Lung (tissue), 12 donors: Measurements from ENCODE around the gene ASCL2. TPM values are rescaled to one million over a fixed set of nuclear protein-coding genes. Genes with fewer than 3 reads are reported as not detected.

ENCODE experiments used
- ATAC-seq: fragments of 200-7000 bp; cut with Tn5 transposase; one replicate; pipeline ENCODE4 v1.9.1; 2020; ENCODE audit warnings: moderate number of reproducible peaks; ENCODE audit not compliant: insufficient read depth, low FRiP score
- DNase-seq, 3 donors: peaks; one replicate each; pipeline ENCODE4 v3.0.0-alpha.2; 2013 to 2017
- H3K27ac ChIP-seq, 2 donors: one replicate each; pipeline ENCODE4 v1.5.1; 2013; ENCODE audit warnings: mild to moderate bottlenecking in 2 of 2, moderate library complexity in 2 of 2, control low read depth in 1 of 2, inconsistent platforms in 1 of 2, low read depth in 1 of 2, low read length in 1 of 2
- H3K27me3 ChIP-seq, 3 donors: one replicate each; pipeline ENCODE4 v1.5.1; 2013; ENCODE audit warnings: low read length in 2 of 3; ENCODE audit not compliant: control insufficient read depth in 3 of 3, insufficient read depth in 3 of 3
- H3K36me3 ChIP-seq, 4 donors: one replicate each; pipeline ENCODE4 v1.5.1; 2013; ENCODE audit warnings: low read length in 4 of 4, mild to moderate bottlenecking in 1 of 4, moderate library complexity in 1 of 4; ENCODE audit not compliant: control insufficient read depth in 4 of 4, insufficient read depth in 4 of 4
- H3K4me1 ChIP-seq, 5 donors: one replicate each; pipeline ENCODE4 v1.5.1; 2013; ENCODE audit warnings: low read length in 5 of 5, mild to moderate bottlenecking in 2 of 5, moderate library complexity in 1 of 5; ENCODE audit not compliant: control insufficient read depth in 5 of 5, insufficient read depth in 5 of 5
- H3K4me3 ChIP-seq: one replicate; pipeline ENCODE4 v1.5.1; 2013; ENCODE audit warnings: mild to moderate bottlenecking, control low read depth, moderate library complexity
- H3K9ac ChIP-seq, 2 donors: one replicate each; pipeline ENCODE4 v1.5.1; 2013; ENCODE audit warnings: low read length in 2 of 2, control low read depth in 1 of 2; ENCODE audit not compliant: insufficient read depth in 1 of 2
- H3K9me3 ChIP-seq, 4 donors: one replicate each; pipeline ENCODE4 v1.5.1; 2013; ENCODE audit warnings: low read length in 3 of 4, mild to moderate bottlenecking in 1 of 4, moderate library complexity in 1 of 4; ENCODE audit not compliant: control insufficient read depth in 4 of 4, insufficient read depth in 3 of 4
- CTCF ChIP-seq: IDR thresholded peaks from 2 replicates; pipeline ENCODE4 v1.5.1; 2012; ENCODE audit warnings: mild to moderate bottlenecking; ENCODE audit errors: control extremely low read depth, extremely low read depth
- WGBS, 2 donors: extraction: QIAGEN DNeasy Blood & Tissue Kit; methylation state at CpG; one replicate each; pipeline ENCODE4 v1.1.7; 2013; 5-methylcytosine and 5-hydroxymethylcytosine counted together
- polyA plus RNA-seq, 2 donors: library from polyadenylated mRNA; stranded (reverse); fragments of 200-250 nt; gene quantifications; one replicate each; pipeline ENCODE4 v1.2.1, GENCODE V29; 2013
- total RNA-seq, 2 donors: library from RNA; depleted of rRNA in 1 of 2; stranded (reverse); fragments of >200 nt in 1 of 2; gene quantifications; one replicate each; pipeline ENCODE4 v1.2.1, GENCODE V29; 2014 to 2021
- donor health status: control.
- donor health status: control.
- donor health status: Bipolar disorder and iron deficiency.
- donor health status: healthy.
- donor health status: DM: yes; HTN: yes; CAD: no.

ASCL2 gene
- total and polyA plus RNA-seq, 4 donors, result 0.94 to 2.4 (median 2.2) TPM; not detected in 1

GRCh38 chr11:2259897-2260451 lies 10.4 kb downstream of the ASCL2 start:
- WGBS, 2 donors, result 77 to 80% methylated on average over 11 to 12 of the region's 12 CpGs
- no peak for ATAC-seq

GRCh38 chr11:2259466-2259830 lies 10.9 kb downstream of the ASCL2 start:
- H3K9me3 ChIP-seq, result no peaks in the 10 kb centered on the region
- no peaks in the 10 kb centered on the region for H3K27me3 ChIP-seq
- H3K36me3 ChIP-seq, result no peaks in the 10 kb centered on the region
- TF ChIP-seq CTCF, result no peak
- H3K4me3 ChIP-seq, result no peak overlapping the region
- 85 to 89% methylated on average over 8 of the region's 8 CpGs for WGBS, 2 donors
- no peak overlapping the region for H3K27ac ChIP-seq
- no peak overlapping the region for H3K9ac ChIP-seq
- DNase-seq (no peak), ATAC-seq (no peak)
- H3K4me1 ChIP-seq, result no peaks in the 10 kb centered on the region

More at GRCh38 chr11:2259897-2260451, 10.4 kb downstream of the ASCL2 start:
- Histone ChIP-seq H3K9me3 (no peaks in the 10 kb centered on the region), H3K27me3 (no peaks in the 10 kb centered on the region), H3K27ac (no peak overlapping the region), H3K4me3 (no peak overlapping the region), H3K4me1 (no peaks in the 10 kb centered on the region), H3K36me3 (no peaks in the 10 kb centered on the region), H3K9ac (no peak overlapping the region)
- no peak for TF ChIP-seq CTCF
- no peak for DNase-seq

- DNase-seq, result peak in 1 of 3 donors; percentile 9
- no peaks in the 10 kb centered on the region for H3K9me3 ChIP-seq
- no peak for ATAC-seq
- H3K9ac ChIP-seq, result no peak overlapping the region
- no peak overlapping the region for H3K4me3 ChIP-seq
- H3K36me3 ChIP-seq, result no peaks in the 10 kb centered on the region
- no peaks in the 10 kb centered on the region for H3K4me1 ChIP-seq
- WGBS, 2 donors, result 92 to 94% methylated on average over 29 of the region's 29 CpGs
- no peak for TF ChIP-seq CTCF
- no peak overlapping the region for H3K27ac ChIP-seq
- H3K27me3 ChIP-seq, result no peaks in the 10 kb centered on the region
Observed at GRCh38 chr11:2258501-2259465, 11.6 kb downstream of the ASCL2 start.
